HG02571 (cell line): ENCODE measurements around the gene SMIM28.

Experiments used
- ATAC-seq: cut with Tn5 transposase; IDR thresholded peaks from one replicate; pipeline ENCODE4 v1.9.1; 2021; ENCODE audit warnings: mild to moderate bottlenecking, moderate library complexity; ENCODE audit not compliant: unreplicated experiment

SMIM28 gene

DNA sequence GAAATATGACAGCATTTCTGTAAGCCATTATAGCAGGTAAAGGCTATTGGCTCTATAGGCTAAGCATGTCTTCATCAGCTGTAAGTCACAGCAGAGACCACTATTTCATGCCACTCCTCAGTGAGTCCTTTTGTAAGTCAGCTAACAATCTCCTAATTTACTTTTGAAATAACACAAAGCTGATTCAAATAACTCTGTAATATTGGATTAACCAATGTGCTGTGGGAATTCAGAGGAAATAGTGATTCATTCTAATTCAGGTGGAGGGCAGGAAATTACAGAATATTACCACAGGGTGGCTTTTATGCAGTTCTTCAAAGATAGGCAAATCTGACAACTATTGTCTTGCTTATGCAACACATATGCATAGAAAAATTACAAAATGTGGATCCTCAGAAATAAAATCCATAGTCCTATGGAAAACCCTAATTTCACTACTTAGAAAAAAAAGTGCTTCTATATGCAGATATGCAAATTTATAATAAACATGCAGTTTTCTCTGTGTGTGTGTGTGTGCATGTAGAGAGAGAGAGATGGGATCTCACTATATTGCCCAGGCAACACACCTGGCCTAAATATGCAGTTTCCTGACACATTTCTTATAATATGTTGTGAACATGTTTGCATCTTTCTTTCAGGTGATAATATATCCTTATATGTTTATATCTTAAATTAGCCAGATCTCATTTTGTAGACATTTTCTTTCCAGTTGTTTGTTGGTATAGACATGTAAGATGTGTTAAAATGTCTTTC lies 4.8 kb upstream of the SMIM28 start:
- no peak for ATAC-seq

DNA sequence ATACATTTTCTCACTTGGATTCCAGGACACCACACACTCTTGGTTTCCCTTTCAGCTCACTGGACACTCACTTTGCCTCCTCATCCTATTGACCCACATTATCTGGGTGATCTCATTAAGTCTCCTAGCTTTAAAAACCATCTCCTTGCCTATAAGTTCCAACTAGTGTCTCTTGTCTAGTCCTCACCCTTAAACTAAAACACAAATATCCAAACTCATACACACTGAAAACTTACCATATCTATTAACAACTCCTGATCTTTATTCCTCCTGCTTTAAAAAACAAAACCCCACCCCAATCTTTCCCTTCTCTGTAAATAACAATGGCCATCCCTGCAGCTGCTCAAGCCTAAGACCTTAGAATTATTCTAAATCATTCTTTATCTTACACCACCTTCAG lies 3.5 kb upstream of the SMIM28 start:
- ATAC-seq = no peak

DNA sequence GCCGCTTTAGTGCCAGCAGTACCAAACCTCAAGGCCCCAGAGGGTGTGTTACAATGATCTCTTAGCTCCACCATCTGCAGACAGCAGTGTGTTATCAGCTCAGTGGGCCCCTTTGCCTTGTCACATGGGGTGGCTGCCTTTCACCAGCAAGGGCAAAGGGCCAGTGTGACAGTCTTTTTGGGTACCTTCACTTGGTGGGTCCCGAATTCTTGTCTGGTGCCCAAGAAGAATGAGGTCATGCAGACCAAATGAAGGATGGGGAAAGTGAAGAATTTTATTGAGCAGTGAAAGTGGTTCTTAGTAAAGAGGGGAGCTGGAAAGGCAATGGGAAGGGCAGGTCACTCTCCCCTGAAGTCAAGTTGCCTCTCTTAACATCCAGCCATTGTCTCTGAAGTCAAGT lies 2.9 kb upstream of the SMIM28 start:
- ATAC-seq = no peak

DNA sequence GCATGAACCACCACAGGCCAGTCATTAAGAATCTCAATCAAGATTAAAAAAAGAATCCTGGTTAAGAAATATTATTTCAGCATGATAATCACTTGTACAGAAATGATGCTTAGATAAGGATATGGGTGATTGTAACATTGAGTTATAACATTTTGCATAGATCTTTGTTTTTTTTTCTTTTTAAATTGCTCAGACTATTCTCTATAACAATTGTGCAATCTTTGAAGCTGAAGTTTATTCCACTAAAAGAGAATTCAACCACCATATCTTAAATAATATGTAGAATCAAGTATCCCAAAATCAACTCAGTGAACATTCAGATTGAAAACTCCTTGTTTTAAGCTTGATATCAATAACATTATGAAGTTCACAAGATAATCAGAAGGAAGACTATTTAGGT lies 663 bp upstream of the SMIM28 start:
- no peak for ATAC-seq

DNA sequence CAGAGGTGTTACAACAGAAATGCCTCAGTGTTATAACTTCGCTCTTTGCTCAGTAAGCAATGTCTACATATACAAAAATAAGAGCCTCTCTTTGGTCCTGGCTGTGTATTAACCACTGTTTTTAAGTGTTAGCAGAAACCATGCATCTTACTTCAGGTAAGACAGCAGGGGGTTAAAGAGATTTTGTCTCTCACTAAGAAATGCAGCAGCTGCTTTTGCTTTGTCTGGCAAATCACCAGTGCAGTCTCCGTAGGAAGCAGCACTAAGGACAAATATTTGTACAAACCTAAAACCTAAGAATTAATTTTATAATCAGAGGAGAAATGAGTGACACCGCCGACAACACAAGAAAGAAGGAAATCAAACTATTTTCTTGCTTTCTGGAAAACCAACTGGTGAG lies 758 bp downstream of the SMIM28 start:
- no peak for ATAC-seq

DNA sequence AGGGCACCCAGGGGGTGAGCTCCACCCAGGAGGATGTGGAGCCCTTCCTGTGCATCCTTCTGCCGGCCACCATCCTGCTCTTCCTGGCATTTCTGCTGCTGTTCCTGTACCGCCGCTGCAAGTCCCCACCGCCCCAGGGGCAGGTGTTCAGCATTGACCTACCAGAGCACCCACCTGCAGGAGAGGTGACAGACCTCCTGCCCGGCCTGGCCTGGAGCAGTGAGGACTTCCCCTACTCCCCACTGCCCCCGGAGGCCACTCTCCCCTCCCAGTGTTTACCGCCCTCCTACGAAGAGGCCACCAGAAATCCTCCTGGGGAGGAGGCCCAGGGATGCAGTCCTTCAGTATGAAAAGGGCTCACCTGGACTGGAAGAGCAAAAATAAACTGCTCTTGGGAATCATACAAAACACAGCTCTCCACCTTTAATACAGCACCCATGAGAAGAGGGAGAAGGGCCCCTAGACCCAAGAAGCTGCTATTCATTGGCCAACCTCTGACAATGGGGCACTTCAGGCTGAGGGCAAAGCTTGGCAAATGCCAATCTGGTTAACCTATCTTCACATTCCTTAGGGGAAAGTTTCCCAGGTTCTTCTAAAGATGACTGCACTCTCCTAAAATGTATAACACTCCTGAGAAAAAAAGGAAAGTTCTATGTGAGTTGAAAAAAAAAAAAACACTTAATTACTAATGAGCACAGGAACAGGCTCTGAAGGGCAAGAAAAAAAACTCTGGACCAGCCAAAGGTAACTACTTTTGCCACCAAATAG lies 5.0 kb downstream of the SMIM28 start:
- ATAC-seq = no peak

DNA sequence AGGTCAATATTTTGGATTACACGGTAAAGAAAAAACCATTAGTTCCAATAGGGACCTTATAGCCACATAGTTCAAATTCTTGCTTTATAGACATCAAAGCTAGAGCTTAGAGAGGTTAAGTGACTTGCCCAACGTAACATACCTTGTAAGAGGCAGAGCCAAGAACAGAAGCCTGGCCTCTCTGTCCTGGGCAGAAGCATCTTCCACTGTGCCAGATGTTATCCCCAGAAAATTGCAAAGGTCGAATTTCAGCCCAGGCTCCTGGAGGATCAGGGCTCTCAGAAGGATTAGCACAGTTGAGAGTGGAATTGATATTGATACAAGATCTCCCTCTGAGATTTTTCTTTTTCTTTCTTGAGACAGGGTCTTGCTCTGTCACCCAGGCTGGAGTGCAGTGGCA lies 6.1 kb downstream of the SMIM28 start:
- no peak for ATAC-seq

DNA sequence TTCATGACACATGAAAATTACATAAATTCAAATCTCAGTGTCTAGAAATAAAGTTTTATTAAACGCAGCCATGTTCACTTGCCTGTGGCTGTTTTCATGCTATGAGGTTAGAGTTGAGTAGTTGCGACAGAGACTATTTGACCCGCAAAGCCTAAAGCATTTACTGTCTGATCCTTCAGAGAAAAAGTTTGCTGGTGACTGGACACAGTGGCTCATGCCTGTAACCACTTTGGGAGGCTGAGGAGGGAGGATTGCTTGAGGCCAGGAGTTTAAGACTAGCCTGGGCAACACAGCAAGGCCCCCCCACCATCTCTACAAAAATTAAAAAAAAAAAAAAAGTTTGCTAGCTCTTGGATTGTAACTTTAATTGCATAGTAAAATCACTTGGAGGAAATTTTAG lies 9.2 kb downstream of the SMIM28 start:
- ATAC-seq = no peak

DNA sequence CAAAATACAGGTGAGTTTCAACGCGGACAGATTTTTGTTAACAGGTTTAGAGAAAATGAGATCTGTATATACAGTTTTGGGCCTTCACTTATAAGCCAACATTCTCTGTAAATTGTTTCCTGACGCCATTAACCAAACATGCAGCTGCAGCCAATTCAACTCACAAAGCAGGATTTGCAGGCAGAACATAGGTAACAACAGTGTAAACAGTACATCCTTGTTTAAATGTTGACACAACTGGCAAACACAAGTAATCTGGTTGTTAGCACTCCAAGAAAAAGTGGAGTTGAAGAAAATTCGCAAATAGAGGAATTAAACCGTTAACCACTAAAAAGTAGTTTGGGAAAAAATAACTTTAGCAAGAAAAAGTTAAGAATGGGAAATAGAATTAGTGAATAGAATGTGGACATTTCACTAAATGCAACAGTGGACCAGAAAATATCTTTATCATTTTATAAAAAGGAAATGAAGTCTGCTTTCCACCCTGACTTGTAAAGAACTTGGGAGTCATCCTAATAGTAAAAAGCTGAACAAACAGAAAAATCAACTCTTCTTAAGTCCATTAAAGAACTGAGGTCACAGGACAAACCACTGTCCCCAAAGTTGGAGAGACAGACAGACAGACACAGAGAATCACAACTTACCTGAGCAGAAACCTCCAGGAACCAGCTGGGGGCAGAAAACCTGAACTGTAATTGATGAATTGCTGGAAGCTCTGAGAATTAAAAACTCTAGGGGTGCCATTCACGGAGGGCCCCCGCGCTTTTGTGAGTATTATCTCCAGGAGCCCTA lies 10.1 kb downstream of the SMIM28 start:
- no peak for ATAC-seq

DNA sequence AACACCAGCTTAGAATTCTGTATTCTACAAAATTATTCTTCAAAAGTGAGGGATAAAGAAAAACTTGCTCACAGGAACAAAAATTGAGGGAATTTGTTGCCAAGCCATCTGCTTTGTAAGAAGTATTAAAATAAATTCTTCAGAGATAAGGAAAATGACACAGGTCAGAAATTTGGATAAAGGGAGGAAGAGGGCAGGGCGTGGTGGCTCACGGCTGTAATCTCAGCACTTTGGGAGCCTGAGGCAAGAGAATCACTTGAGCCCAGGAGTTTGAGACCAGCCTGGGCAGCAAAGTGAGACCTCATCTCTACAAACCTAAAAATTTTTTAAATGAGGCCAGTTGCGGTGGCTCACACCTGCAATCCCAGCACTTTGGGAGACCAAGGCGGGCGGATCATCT lies 11.8 kb downstream of the SMIM28 start:
- no peak for ATAC-seq

DNA sequence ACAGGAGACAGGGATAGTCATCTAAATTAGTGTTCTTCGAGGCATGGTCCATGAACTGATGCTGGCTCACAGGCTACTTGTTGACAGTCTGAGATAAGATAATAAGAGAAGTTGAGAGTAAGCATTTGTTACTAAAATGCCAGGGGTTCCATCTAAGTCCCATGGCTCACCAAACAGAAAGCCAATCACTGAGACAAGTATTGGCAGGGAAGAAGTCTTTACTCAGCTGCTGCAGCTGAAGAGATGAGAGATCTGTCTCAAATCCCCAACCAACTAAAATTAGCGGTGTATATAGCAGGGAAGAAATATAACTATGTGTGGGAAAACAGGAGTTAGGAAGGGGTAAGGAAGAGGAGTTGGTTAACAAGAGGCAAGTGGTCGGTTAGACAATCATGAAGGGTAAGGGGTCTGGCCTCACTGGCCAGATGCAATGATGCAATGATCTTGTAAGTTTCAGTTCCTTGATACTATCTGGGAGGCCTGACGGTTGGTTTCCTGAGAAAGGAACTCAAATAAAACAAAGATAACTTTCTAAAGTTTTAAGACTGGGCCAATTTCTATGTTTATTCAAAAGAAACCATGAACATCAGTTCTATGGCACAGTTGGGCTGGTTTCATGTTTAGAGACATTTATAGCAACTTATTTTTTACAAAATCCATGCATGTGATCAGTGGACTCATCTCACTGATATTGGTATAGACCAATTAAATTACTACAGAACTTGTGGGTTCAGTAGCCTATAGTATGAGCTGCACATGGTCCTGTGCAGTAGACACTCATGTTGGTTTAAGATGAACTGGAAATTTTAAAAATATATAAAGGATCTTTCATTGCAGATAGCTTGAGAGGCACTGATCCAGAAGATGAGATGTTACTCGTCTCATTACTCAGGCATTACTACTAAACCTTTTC lies 16.4 kb downstream of the SMIM28 start:
- no peak for ATAC-seq

DNA sequence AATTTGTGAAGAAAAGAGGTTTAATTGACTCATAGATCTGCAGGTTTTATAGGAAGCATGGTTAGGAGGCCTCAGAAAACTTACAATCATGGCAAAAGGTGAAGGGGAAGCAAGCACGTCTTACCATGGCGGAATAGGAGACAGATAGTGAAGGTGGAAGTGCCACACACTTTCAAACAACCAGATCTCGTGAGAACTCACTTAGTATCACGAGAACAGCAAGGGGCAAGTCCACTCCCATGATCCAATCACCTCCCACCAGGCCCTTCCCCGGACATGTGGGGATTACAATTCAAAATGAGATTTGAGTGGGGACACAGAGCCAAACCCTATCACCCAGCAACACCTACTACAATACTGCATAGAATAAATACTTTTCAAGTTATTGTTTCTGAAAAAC lies 19.0 kb downstream of the SMIM28 start:
- ATAC-seq = no peak

DNA sequence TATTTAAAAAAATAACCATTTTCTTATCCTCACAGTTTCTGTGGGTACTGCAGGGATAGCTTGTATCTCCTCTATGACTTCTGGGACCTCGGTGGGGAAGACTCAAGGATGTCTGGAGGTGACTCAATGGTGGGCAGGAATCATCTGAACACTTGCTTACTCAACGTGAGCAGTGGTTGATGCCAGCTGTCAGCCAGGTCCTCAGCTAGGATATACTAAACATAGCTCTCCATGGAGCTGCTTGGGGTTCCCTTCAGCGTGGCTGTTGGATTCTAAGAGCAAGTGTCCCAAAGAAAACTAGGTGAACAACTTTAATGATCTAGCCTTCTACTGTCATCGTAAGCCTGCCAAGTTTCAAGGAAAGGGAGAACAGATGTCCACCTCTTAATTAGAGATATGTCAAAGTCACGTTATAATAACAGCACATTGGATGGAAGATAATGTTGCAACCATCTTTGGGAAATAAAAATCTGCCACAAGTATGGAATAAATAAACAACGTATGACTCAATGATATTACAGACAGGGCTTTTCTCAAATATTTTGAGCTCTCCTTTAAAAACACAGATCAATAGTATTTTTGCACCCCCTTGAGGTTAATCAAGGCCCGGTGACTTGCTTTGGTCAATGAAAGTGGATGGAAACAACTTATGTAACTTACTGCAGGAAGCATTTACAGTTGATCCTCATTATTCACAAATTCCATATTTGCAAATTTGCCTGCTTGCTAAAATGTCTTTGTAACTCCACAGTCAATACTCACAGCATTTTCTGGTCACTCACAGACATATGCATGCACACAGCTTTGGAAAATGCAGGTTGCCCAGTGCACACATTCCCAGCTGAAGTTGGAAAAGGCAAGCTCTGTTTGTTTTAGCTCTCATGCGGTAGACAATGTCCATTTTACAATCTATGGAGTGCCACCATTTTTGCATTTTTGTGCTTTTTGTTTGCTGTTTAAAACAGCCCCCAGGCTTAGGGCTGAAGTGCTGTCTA lies 19.7 kb downstream of the SMIM28 start:
- no peak for ATAC-seq

DNA sequence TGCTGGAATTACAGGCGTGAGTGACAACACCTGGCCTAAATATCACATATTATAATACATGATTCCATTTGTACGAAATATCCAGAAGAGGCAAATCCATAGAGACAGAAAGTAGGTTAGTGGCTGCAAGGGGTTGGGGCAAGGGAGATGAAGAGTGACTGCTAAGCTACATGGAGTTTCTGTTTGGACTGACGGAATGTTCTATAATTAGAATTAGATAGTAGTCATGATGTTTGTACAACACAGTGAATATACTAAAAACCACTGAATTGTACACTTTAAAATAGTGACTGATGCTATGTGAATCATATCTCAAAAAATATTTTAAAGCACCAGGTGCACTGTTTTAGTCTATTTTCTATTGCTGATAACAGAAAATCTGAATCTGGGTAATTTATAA lies 22.6 kb downstream of the SMIM28 start:
- ATAC-seq = no peak

DNA sequence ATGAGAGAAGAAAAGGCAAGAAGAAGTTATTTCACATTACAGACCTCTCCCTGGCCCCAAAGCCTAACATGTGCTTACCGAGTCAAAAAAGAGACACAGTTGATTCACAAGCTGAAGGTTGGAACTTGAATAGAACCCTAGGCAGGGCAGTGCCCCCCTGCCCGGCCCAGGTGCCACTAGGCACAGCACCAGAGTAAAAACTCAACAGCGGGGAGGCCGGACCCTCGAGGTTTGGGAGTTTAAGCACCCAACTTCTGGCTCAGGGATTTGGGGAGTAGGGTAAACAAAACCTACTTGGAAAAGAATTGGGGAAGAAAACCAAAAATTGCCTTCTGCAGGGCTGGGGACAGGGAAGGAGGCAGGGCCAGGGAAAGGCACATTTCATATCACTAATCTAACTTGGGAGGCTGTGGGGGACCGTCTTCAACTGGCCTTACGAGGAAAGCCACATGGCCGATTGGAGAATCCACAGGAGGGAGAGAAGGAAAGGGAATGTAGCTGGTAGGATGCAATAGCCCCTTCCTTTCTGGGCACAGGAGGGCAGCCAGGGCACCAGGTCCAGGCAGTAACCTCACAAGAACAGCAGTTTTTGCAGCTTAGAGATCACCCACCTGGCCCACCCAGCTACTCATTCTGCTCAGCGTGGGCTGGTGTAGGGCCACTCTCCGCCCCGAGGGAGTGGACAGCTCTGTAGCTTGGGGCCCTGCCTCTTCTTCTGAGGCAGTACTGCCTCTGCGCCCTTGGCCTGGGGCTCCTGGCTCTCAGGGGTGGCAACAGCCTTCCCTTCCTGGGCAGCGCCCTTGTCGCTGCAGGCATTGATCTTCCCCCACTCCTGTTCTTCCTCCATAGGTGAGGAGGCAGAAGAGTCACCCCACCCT lies 24.5 kb downstream of the SMIM28 start:
- no peak for ATAC-seq

DNA sequence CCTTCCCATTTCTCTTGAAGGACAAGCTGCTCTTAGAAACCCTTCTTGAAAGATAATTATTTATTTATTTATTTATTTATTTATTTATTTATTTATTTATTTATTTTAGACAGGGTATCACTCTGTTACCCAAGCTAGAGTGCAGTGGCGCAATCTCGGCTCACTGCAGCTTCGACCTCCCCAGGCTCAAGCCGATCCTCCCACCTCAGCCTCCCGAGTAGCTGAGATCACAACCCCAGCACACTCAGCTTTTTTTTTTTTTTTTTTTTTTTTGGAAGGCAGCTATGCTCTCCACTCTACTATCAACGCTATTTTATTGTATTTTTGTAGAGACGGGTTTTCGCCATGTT lies 25.1 kb downstream of the SMIM28 start:
- no peak for ATAC-seq

DNA sequence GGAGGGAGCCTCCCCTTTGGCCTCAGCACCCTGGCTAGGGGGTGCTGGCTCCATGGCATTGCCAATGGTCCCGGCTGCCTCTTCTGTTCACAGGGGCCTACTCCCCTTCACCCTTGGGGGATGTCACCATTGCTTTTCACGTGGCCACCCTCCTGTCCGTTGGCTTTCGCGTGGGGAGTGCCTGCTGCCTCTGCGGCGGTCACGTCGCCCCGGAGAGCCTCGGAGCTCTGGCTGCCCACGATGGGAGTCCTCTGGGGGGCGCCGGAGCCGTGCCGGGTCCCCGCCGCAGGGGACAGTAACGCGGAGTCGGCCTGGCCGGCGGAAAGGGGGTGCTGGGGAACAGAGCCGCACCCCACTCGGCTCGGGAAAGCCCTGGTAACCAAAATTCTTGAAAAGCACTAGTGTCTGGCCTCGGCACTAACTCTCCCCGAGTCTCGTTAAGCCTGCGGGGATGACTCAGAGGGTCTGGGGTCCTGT lies 25.7 kb downstream of the SMIM28 start:
- peak; percentile 23 for ATAC-seq
